Neutrophil (primary cell): ENCODE data around the gene ERRFI1.

ENCODE experiments used
- H3K27ac ChIP-seq: fragments of 200-600 bp; sonication (generic); 2 replicates; pipeline ENCODE4 v1.5.1; 2016; ENCODE audit warnings: mild to moderate bottlenecking, moderate library complexity
- H3K27me3 ChIP-seq: fragments of 200-600 bp; sonication (generic); 2 replicates; pipeline ENCODE4 v1.6.0; 2016; ENCODE audit warnings: mild to moderate bottlenecking
- H3K36me3 ChIP-seq: fragments of 200-600 bp; sonication (generic); 2 replicates; pipeline ENCODE4 v1.5.1; 2017
- H3K4me1 ChIP-seq, 2 experiments: fragments of 200-600 bp in 1 of 2; sonication (generic) in 1 of 2; 1 replicate in 1 of 2; 2 replicates in 1 of 2; pipeline versions ENCODE4 v1.5.1 to v1.6.1; 2013 to 2016; ENCODE audit warnings: low read depth in 1 of 2, low read length in 1 of 2, mild to moderate bottlenecking in 1 of 2, moderate library complexity in 1 of 2; ENCODE audit not compliant: control insufficient read depth in 1 of 2, insufficient read depth in 1 of 2
- H3K4me3 ChIP-seq, 2 experiments: fragments of 200-600 bp in 1 of 2; sonication (generic) in 1 of 2; 1 replicate in 1 of 2; 2 replicates in 1 of 2; pipeline ENCODE4 v1.5.1; 2013 to 2016; ENCODE audit warnings: low read depth in 1 of 2, low read length in 1 of 2, mild to moderate bottlenecking in 1 of 2, moderate library complexity in 1 of 2
- H3K9me3 ChIP-seq: fragments of 200-600 bp; sonication (generic); 2 replicates; pipeline ENCODE4 v1.5.1; 2016
- CTCF ChIP-seq: fragments of 200-600 bp; sonication (generic); IDR thresholded peaks from 2 replicates; pipeline ENCODE4 v1.5.1; 2016; ENCODE audit warnings: antibody characterized with exemption

The ERRFI1 gene

DNA sequence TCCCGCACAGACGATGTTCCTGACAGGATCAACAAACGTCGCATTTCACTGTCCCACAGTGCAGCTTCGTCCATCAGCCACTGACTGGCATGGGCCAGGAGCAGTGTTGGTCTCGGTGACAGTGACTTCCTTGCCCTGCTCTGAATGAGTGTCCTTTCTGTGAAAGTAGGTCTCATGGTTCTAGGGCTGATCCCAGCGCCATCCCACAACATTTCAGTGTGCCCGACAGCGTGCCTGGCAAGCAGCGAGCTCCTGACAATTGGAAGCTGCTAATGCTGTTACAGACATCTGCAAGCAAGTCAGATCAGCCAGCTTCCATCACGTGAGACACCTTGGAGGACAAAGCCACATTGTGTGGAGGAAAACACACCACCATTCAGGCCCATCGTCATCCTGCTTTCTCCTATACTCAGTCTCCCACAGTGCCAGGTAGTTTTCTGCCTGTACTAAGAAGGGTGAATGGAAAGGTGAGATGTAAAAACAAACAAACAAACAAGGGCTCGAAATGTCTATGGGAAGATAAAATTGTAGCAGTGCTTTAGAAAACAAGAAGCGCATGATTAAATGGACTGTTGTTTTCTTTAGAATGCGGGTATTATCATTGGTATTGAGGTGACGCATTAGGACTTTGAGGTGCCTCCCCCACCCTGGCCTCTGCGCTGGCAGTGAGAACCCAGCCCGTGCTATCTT lies 21.9 kb downstream of the ERRFI1 start:
- Histone ChIP-seq H3K27ac (no peak overlapping the region), H3K4me3 (no peak overlapping the region), H3K36me3 (no peaks in the 10 kb centered on the region), H3K9me3 (no peaks in the 10 kb centered on the region), H3K27me3 (no peaks in the 10 kb centered on the region), H3K4me1 (no peaks in the 10 kb centered on the region)
- TF ChIP-seq CTCF = no peak

DNA sequence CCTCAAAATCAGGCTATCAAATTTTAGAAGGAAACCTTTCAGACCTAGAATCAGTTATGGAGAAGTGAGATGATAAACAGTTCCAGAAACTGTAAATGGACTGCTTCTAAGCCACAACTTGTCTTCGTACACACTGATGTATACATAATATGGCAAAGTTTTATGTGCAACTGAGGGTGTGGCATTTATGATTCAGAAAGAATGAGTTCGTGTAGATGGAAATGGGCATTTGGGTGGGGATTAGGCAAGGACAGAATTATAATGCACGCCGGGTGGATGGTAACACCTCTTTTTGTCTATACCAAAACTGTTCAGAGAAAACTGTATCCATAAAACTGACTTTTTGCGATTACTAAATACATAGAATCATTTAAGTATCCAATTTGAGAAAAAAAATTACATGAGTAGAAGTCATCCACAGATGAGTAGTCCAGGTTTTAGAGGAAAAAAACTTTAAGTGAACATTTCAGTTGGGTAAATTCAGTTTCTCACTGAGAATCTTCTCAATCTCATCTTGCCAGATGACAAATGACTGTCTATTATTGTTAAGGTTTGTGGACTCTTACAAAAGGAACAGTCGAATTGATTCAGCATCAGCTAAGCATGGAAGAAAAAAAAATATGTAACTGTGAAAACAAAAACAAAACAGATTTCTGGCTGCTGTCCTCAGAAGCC lies 22.5 kb downstream of the ERRFI1 start:
- no peaks in the 10 kb centered on the region for H3K27me3 ChIP-seq
- no peaks in the 10 kb centered on the region for H3K9me3 ChIP-seq
- H3K4me1 ChIP-seq = no peaks in the 10 kb centered on the region
- TF ChIP-seq CTCF = no peak
- no peaks in the 10 kb centered on the region for H3K36me3 ChIP-seq
- H3K27ac ChIP-seq = no peak overlapping the region
- no peak overlapping the region for H3K4me3 ChIP-seq

DNA sequence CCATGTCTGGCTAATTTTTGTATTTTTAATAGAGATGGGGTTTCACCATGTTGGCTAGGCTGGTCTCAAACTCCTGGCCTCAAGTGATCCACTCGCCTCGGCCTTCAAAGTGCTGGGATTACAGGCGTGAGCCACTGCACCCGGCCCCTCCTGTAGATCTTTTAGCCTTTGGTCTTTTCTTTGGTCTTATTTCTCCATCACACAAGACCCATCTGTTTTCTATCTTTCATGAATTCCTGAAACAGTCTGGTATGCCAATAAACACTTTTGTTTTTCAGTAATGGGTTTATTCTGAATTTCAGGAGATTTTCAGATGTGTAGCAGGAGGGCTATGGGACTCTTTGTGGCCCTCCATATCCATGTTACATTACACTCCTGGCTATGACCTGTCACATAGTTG lies 23.2 kb downstream of the ERRFI1 start:
- no peaks in the 10 kb centered on the region for H3K9me3 ChIP-seq
- H3K36me3 ChIP-seq = no peaks in the 10 kb centered on the region
- H3K4me1 ChIP-seq = no peaks in the 10 kb centered on the region
- TF ChIP-seq CTCF = no peak
- H3K27ac ChIP-seq = no peak overlapping the region
- no peak overlapping the region for H3K4me3 ChIP-seq
- no peaks in the 10 kb centered on the region for H3K27me3 ChIP-seq

GRCh38 chr1:8002329-8002910 lies 23.7 kb downstream of the ERRFI1 start:
- Histone ChIP-seq H3K4me1 (no peaks in the 10 kb centered on the region), H3K27me3 (no peaks in the 10 kb centered on the region), H3K4me3 (no peak overlapping the region), H3K27ac (no peak overlapping the region), H3K36me3 (no peaks in the 10 kb centered on the region), H3K9me3 (no peaks in the 10 kb centered on the region)
- no peak for TF ChIP-seq CTCF

DNA sequence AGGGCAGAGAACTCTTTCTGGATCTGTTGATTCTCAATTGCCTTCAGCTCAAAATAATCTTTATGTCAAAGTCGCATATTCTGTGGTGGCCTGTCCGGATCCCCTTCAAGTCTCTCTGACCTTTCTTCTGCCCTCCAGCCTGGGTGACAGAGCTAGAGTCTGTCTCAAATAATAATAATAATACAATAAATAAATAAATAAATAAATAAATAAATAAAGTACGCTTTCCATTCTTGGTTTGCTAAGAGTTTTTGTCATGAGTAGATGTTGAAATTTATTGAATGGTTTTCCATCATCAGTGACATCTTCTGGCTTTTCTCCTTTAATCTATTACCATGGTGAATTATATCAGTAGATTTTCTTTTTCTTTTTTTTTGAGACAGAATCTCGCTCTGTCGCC lies 30.7 kb downstream of the ERRFI1 start:
- Histone ChIP-seq H3K9me3 (no peaks in the 10 kb centered on the region), H3K4me3 (no peak overlapping the region), H3K27ac (no peak overlapping the region), H3K36me3 (no peaks in the 10 kb centered on the region), H3K27me3 (no peaks in the 10 kb centered on the region), H3K4me1 (no peaks in the 10 kb centered on the region)
- no peak for TF ChIP-seq CTCF
